ENCODE data around the gene APOOL.

APOOL gene

DNA sequence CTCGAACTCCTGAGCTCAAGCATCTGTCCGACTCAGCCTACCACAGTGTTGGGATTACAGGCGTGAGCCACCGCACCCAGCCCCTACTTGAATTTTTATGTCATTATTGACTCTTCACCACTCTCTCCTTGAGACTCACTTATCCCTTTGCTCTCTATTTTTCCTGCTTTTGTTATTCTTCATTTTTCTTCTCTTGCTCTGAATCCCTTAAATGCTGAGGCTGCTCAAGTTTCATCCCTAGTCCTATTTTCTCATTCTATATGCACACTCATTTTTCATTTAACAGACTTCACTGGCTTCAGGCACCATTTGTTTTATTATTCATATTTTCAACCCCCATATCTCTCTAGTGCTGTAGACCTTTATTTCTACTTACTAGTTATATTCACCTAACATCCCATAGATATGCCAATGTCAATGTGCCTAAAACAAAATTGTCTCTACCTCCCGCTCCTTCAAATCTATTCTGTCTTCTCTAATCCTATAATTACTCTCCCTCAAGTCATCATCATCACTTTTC lies 85.7 kb downstream of the APOOL start:
- no peak for DNase-seq

DNA sequence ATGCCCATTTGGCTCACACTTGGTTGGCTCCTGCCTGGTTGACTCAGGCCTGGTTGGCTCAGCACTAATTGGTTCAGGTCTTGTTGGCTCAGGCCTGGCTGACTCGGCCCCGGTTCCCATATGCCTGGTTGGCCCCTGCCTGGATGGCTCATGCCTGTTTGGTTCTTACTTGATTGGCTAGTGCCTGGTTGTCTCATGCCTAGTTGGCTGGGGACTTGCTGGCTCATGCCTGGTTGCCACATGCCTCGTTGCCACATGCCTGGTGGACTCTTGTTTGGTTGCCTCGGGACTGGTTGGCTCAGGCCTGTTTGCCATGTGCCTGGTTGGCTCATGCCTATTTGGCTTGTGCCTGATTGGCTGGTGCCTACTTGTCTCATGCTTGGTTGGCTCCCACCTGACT lies 103.7 kb downstream of the APOOL start:
- DNase-seq = no peak

DNA sequence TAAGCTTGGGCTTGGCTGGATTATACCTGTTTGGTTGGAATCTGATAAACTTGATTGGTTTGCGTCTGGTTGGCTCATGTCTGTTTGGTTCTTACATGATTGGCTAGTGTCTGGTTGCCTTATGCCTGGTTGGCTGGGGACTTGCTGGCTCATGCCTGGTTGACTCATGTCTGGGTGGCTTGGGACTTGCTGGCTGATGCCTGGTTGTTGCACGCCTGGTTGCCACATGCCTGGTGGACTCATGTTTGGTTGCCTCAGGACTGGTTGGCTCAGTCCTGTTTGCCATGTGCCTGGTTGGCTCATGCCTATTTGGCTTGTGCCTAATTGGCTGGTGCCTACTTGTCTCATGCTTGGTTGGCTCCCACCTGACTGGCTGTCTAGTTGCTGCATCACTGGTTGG lies 104.5 kb downstream of the APOOL start:
- no peak for DNase-seq

DNA sequence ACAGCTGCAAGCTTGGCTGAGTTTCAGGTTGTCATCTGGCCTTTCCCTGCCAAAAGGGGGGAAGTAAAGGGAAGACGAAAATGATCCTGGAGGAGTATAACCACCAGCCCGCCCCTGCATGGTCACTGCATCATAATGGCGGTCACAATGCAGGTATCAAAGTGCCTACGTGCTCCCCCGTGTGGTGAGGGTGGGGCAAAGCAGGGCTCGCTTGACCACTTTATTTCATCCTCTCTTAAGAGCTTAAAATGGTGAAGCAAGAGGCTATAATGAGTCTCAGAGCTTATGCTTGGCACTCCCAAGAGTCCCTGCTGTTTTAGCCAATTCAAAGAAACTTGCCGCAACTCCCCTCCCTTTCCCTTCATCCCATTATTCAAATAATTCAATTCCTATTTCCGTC lies 105.6 kb downstream of the APOOL start:
- no peak for DNase-seq

DNA sequence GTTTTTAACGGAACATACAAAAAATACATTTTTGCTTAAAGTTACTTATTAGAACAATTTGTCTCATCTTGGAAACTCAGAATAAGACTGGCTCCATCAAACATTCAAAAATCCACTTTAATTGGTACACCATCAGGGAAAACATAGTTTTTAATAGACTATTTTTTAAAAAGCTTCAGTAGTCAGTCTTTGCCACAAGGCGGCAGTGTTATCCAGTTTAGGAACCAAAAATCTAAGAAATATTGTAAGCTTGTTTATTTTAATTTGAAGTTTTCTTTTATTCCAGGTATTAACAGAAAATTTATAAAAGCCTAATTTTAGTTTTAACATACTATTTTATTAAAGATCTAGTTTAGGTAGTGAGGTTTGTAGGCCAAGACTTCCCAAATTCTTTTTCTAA lies 107.7 kb downstream of the APOOL start:
- DNase-seq = no peak

GRCh38 chrX:85112293-85112692 lies 108.6 kb downstream of the APOOL start:
- no peak for DNase-seq

DNA sequence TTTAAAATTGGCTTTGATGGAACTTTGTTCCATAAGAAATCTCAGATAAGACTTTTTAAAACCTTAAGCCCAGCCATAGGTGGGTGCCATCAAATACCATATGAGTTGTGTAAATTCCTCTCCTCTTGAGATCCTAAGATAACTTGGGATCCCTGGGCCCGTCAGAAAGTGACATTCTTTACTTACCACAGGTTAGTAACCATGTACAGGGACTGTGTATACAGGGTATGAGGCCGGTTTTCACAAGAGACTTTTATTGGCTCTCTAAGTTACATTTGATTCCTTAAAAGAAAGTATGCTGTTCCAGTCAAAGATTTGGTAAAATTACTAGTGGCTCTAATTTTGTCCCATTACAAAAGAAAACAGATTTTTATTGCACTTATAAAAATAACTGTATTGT lies 110.1 kb downstream of the APOOL start:
- no peak for DNase-seq

GRCh38 chrX:85114171-85114570 lies 110.5 kb downstream of the APOOL start:
- no peak for DNase-seq

DNA sequence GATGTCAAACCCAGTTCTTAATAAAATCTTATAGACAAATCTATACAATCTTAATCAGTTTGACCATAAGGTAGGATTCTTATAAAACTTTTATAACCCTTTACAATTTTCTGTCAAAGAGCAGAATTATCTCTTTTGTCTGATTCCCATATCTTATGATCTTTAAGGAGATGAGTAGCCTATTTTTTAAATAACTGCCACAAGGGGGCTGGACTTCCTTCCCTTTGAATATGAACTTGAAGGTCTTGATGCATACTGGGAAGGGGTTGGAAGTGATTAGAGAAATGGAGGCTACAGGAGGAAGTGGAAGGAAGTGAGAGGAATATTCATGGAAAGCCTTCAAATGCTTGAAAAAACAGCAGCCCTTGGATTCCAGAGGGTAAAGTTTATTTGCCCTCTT lies 111.1 kb downstream of the APOOL start:
- no peak for DNase-seq

DNA sequence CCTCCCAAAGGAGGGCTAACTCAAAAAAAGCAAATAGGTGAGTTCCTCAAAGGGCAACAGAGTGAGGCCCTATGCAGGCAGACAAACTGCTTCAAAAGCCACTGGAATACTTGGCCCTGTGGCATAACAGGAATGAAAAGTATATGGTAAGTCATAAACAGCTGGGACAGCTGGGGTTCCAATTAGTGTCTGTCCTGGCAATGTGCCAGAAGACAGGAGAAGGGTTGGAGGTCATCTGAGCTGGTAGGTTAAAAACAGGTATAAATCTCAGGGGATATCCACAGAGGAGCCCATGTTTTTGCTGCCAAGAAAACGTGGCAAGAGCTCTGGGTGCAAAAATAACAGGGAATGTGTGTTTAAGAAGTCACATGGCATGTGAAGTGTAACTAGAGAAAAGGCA lies 111.6 kb downstream of the APOOL start:
- no peak for DNase-seq

DNA sequence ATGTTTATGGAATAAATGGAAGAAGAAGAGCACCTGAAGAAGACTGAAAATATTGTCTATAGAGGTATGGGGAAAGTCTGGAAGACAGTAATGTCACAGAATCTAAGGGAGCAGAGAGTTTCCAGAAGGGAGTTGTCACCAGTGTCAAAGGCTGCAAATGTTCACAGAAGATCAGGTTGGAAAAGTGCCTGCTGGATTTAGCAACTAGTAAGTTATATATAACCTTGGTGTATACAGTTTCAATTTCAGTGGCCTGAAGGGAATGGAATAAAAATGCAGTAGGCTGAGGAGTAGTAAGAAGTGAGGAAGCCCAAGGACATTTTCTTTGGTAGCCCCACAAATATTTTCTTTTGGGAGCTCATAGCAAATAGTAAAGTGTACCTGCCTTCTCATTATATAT lies 132.7 kb downstream of the APOOL start:
- no peak for DNase-seq

GRCh38 chrX:85139422-85139821 lies 135.7 kb downstream of the APOOL start:
- no peak for DNase-seq

GRCh38 chrX:85140964-85141363 lies 137.3 kb downstream of the APOOL start:
- no peak for DNase-seq

All from KG1 (cell line).